ENCODE measurements around the gene TLN1. TPM values are rescaled to one million over a fixed set of nuclear protein-coding genes. Genes with fewer than 3 reads are reported as not detected.
A peak's percentile ranks its signal among the peaks of the same experiment; 100 is the strongest.

Gene TLN1
- total and polyA plus RNA-seq, 10 of the 15 experiments (the other 5 are each of a cell fraction or from before 2014, with no cell fraction given), result 11.6 to 305 (median 71.9) TPM

DNA sequence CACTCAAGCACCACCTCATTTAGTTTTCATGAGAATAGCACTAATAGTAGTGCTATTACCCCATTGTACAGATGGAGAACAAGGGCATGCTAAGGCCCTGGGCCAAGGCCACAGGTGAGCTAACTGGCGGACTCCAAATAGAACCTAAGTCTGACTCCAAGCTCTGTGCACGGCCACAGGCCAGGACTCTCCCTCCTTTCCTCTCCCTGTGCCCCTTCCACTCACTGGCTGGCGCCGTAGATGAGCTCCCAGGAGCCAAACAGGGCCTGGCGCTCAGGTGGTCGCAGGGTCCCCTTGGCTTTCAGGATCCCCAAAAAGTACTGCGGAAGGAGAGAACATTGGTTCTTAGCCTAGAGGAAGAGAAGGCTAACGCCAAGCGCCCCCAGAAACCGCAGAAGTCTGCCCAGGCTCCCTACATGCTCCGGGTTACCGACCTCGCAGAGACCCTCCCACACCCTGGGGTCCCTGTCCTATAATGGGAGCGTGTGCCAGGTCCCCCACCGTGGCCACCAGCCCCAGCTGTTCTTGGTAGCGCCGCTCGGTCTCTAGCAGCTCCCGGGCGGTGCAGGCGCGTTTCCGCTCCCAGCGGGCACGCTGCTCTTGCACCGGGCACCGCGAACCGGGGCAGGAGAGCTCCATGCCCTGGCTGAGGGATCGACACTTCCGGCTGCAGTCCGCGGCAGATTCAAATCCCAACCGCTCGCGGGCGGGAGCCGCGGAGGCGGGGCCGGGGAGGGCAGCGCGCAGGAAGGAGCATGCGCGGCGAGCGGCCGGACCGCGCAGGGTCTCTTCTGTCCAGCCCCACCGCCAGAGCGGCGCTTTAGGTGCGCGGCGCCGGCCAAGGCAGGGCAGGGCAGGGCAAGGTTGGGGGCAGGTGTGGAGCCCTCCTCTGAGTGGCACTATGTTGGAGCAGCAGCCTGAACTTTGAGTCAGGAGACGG is 67.2 kb downstream of the TLN1 start, which contains the start of gene ARHGEF39 (continued):
- TF ChIP-seq GATAD2B (conservative IDR thresholded peaks at IDR 0.05; ENCODE audit: low read depth) (peak; percentile 93), ZBTB40 (IDR thresholded peaks at IDR 0.05; ENCODE audit: borderline replicate concordance) (peak; percentile 13; the same call in 1 of the 2 replicates), CREB1 (IDR thresholded peaks at IDR 0.05; ENCODE audit: low read depth) (no peak), NFYA (IDR thresholded peaks at IDR 0.05; ENCODE audit: borderline replicate concordance, low read depth, low read length) (no peak), MTA3 (IDR thresholded peaks at IDR 0.05; ENCODE audit: borderline replicate concordance, low read length) (no peak), TCF3 (IDR thresholded peaks at IDR 0.05; ENCODE audit: borderline replicate concordance, insufficient read depth, low read depth, low read length) (peak; percentile 20; the same call in 1 of the 2 replicates), NR2C1 (IDR thresholded peaks at IDR 0.05) (no peak), SREBF2 (IDR thresholded peaks at IDR 0.05; ENCODE audit: low read length) (no peak), CBX3 (IDR thresholded peaks at IDR 0.05; ENCODE audit: borderline replicate concordance, low read depth) (no peak), YBX1 (IDR thresholded peaks at IDR 0.05) (no peak)
- TF ChIP-seq, protein P1, sequence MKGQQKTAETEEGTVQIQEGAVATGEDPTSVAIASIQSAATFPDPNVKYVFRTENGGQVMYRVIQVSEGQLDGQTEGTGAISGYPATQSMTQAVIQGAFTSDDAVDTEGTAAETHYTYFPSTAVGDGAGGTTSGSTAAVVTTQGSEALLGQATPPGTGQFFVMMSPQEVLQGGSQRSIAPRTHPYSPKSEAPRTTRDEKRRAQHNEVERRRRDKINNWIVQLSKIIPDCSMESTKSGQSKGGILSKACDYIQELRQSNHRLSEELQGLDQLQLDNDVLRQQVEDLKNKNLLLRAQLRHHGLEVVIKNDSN (IDR thresholded peaks at IDR 0.05; ENCODE audit: borderline replicate concordance, extremely low read length, insufficient read depth, low read depth, low read length), result no peak
- TF ChIP-seq, protein P2, sequence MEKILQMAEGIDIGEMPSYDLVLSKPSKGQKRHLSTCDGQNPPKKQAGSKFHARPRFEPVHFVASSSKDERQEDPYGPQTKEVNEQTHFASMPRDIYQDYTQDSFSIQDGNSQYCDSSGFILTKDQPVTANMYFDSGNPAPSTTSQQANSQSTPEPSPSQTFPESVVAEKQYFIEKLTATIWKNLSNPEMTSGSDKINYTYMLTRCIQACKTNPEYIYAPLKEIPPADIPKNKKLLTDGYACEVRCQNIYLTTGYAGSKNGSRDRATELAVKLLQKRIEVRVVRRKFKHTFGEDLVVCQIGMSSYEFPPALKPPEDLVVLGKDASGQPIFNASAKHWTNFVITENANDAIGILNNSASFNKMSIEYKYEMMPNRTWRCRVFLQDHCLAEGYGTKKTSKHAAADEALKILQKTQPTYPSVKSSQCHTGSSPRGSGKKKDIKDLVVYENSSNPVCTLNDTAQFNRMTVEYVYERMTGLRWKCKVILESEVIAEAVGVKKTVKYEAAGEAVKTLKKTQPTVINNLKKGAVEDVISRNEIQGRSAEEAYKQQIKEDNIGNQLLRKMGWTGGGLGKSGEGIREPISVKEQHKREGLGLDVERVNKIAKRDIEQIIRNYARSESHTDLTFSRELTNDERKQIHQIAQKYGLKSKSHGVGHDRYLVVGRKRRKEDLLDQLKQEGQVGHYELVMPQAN (conservative IDR thresholded peaks at IDR 0.05), result peak; percentile 96
- TF ChIP-seq, protein P3, sequence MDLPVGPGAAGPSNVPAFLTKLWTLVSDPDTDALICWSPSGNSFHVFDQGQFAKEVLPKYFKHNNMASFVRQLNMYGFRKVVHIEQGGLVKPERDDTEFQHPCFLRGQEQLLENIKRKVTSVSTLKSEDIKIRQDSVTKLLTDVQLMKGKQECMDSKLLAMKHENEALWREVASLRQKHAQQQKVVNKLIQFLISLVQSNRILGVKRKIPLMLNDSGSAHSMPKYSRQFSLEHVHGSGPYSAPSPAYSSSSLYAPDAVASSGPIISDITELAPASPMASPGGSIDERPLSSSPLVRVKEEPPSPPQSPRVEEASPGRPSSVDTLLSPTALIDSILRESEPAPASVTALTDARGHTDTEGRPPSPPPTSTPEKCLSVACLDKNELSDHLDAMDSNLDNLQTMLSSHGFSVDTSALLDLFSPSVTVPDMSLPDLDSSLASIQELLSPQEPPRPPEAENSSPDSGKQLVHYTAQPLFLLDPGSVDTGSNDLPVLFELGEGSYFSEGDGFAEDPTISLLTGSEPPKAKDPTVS (IDR thresholded peaks at IDR 0.05; ENCODE audit: low read depth, low read length), result no peak
- TF ChIP-seq, protein P4, sequence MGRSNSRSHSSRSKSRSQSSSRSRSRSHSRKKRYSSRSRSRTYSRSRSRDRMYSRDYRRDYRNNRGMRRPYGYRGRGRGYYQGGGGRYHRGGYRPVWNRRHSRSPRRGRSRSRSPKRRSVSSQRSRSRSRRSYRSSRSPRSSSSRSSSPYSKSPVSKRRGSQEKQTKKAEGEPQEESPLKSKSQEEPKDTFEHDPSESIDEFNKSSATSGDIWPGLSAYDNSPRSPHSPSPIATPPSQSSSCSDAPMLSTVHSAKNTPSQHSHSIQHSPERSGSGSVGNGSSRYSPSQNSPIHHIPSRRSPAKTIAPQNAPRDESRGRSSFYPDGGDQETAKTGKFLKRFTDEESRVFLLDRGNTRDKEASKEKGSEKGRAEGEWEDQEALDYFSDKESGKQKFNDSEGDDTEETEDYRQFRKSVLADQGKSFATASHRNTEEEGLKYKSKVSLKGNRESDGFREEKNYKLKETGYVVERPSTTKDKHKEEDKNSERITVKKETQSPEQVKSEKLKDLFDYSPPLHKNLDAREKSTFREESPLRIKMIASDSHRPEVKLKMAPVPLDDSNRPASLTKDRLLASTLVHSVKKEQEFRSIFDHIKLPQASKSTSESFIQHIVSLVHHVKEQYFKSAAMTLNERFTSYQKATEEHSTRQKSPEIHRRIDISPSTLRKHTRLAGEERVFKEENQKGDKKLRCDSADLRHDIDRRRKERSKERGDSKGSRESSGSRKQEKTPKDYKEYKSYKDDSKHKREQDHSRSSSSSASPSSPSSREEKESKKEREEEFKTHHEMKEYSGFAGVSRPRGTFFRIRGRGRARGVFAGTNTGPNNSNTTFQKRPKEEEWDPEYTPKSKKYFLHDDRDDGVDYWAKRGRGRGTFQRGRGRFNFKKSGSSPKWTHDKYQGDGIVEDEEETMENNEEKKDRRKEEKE (IDR thresholded peaks at IDR 0.05), result no peak
